ENCODE results near the gene PTPRO.

PTPRO gene

DNA sequence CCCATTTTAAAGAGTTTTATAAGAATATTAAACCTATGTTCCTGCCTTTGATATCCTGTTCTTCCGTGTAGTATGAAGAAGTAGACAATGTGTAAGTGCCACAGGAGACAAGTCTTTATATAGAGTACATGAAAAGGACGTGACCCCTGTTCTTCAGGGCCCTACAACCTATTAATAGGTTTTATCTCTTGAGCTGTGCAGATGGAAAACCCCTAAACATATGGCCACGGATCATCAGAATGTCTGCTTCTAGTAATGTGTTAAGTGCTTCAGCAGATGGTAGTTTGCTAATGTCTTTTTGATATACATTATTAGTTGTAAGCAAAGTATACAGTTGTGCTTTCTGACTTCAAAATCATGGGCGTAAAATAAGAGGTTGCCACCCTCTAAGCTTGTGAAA is 228.5 kb downstream of the PTPRO start:
- DNase-seq (ENCODE audit: low read depth) = no peak
- TF ChIP-seq, protein P1, sequence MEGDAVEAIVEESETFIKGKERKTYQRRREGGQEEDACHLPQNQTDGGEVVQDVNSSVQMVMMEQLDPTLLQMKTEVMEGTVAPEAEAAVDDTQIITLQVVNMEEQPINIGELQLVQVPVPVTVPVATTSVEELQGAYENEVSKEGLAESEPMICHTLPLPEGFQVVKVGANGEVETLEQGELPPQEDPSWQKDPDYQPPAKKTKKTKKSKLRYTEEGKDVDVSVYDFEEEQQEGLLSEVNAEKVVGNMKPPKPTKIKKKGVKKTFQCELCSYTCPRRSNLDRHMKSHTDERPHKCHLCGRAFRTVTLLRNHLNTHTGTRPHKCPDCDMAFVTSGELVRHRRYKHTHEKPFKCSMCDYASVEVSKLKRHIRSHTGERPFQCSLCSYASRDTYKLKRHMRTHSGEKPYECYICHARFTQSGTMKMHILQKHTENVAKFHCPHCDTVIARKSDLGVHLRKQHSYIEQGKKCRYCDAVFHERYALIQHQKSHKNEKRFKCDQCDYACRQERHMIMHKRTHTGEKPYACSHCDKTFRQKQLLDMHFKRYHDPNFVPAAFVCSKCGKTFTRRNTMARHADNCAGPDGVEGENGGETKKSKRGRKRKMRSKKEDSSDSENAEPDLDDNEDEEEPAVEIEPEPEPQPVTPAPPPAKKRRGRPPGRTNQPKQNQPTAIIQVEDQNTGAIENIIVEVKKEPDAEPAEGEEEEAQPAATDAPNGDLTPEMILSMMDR (IDR thresholded peaks at IDR 0.05; ENCODE audit: insufficient read depth, low read depth, low read length, missing control alignments) = no peak

DNA sequence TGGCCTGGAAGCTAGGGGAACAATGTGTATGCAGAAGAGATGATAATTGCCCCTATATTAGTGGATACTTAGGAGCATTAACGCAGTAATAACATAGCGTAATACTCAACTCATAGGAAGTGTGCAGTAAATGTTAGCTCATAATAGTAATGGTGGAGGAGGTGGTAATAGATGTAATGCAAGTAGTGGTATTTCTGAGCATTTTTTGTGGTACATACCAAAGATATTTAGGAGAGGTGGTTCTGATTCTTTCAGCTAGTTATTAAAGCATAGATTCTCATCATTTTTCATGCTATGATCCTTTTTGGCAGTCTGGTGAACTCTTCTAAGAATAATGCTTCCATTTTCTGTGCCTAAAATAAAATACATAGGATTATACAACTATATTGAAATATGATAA is 233.1 kb downstream of the PTPRO start:
- no peak overlapping the region for H3K4me3 ChIP-seq (ENCODE audit: low read depth, low read length)
- DNase-seq (ENCODE audit: low read depth) = no peak
- TF ChIP-seq, protein P1 (IDR thresholded peaks at IDR 0.05; ENCODE audit: insufficient read depth, low read depth, low read length, missing control alignments) = no peak

More for the DNA sequence above, 228.5 kb downstream of the PTPRO start:
- H3K4me3 ChIP-seq (ENCODE audit: low read depth, low read length) = no peak overlapping the region

DNA sequence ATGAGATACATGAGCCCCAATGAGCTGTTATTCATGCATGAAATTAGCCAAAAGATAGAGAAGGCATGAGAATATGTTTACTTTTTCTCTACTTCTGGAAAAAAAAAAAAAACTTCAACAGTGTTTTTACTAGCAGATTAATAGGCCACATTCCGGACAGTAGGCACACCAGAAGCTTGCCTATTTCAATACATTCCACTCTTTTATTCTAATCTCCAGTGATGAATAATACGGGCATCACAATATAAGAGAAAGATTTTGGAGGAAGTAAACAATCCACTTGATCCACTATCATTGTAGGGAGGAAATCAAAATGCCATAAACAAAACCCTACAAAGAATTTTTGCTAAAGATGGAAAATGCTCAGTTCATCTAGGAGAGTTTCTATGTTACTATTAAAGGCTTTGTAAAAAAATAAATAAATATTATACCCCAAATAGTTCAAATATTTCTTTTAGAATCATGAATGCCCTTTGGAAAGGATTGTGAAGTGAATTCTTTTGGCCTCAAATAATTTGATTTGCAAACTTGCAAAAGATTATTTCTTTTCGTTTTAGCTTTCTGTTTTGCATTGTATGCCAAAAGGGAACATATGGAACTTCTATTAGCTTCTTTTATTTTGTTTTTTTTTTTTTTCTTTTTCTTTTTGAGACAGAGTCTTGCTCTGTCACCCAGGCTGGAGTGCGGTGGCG is 234.2 kb downstream of the PTPRO start:
- DNase-seq (ENCODE audit: low read depth) = no peak
- no peak overlapping the region for H3K4me3 ChIP-seq (ENCODE audit: low read depth, low read length)
- TF ChIP-seq, protein P1 (IDR thresholded peaks at IDR 0.05; ENCODE audit: insufficient read depth, low read depth, low read length, missing control alignments) = no peak

DNA sequence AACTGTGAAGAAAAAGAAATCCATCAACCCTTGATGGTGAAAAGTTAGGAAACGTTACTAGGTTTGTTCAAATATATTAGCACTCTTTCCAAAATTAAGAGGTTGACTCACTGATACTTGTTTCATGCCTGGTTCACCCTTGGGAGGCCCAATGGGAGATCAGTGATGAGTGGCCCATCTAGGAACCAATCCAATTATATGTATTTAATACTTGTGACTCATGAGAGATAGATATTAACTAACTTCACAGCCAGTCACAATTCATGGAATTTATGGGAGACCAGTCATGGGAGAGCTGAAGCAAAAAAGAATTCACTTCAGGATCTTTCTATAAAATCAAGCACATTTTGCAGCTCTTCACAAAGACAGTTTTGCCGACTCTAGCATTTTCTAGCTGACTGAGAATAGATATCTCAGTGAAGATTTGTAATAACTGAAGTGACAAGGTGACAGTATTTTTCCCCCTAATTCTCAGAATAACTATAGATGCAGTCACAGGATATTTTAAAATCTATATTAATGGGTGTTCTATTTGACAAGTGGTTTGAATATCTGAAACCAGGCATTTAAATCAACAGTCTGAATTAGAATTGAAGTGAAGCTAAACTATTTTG is 236.7 kb downstream of the PTPRO start:
- H3K4me3 ChIP-seq (ENCODE audit: low read depth, low read length) = no peak overlapping the region
- no peak for DNase-seq (ENCODE audit: low read depth)
- TF ChIP-seq, protein P1 (IDR thresholded peaks at IDR 0.05; ENCODE audit: insufficient read depth, low read depth, low read length, missing control alignments) = no peak

DNA sequence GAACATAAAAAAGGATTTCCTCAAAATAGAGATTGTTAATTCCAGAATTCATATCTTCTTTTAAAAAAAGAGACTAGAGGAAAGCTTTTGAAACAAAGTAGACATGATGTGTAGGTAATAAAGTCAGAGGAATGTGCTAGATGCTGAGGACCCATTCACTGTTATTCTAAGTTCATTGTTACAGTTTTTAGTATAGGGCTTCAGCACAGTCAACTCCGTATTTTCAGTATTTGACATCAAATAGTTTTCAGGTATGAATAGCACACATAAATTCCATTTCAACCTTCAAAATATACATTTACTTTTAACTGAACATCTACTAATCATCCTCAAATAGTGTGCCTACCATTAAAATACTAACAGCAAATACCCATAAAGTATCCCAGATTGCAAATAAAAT is 239.1 kb downstream of the PTPRO start:
- H3K4me3 ChIP-seq (ENCODE audit: low read depth, low read length) = no peak overlapping the region
- TF ChIP-seq, protein P1 (IDR thresholded peaks at IDR 0.05; ENCODE audit: insufficient read depth, low read depth, low read length, missing control alignments) = no peak
- DNase-seq (ENCODE audit: low read depth) = no peak

DNA sequence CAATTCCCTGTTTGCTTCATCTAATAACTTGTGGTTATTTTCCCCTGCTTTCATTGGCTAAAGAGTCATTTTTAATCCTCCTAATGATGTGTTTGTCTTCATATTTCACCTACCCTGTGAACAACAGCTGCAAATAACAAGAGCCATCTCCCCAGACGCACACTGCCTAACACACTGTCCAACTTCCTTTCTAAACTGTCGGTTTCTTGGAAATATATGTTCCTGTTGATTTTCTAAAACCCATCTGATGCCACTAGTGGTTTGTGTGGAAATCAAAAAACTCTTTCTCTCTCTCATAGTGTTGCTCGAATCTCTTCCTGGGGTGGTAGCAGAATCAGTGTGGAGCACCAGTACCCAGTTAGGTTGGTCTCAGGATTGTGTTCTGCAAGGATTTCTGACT is 240.0 kb downstream of the PTPRO start:
- no peak for DNase-seq (ENCODE audit: low read depth)
- TF ChIP-seq, protein P1 (IDR thresholded peaks at IDR 0.05; ENCODE audit: insufficient read depth, low read depth, low read length, missing control alignments) = no peak
- H3K4me3 ChIP-seq (ENCODE audit: low read depth, low read length) = no peak overlapping the region
